Peyer's patch (tissue), 4 donors: ENCODE measurements around the gene EPB41L4B.
"Not testable (repeated sequence)": the region's sequence is repeated elsewhere in the genome, so short reads cannot be mapped to it uniquely, and the experiment has no call there.

Experiments
- POLR2A ChIP-seq, 2 donors: fragments of 450-650 bp; IDR thresholded peaks; one replicate each; pipeline ENCODE4 v1.5.1; 2017; ENCODE audit warnings: antibody characterized with exemption in 2 of 2, mild to moderate bottlenecking in 2 of 2, moderate library complexity in 2 of 2
- TF ChIP-seq, protein P1 (sequence below), 6 experiments: fragments of 450-650 bp in 4 of 6; fragments of 200-600 bp in 2 of 6; sonication (generic) in 1 of 6; IDR thresholded peaks; one replicate each; pipeline ENCODE4 v1.5.1; 2017 to 2019; ENCODE audit warnings: antibody characterized with exemption in 6 of 6, mild to moderate bottlenecking in 3 of 6, moderate library complexity in 1 of 6

DNA sequence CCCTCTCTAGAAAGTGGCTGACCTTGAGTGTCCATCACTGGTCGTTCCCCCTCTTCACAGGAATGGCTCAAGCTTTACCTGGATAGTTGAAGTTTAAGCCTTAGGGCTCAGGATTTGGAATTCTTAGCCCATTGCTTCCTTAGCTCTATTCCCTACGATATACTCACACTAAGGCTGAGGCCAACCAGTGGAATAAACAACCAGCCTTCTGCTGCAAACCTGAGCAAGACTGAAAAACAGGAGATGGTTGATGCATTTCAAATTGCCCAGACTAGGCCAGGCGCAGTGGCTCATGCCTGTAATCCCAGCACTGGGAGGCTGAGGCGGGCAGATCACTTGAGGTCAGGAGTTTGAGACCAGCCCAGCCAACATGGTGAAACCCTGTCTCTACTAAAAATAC is 194.2 kb downstream of the EPB41L4B start:
- TF ChIP-seq, protein P1, sequence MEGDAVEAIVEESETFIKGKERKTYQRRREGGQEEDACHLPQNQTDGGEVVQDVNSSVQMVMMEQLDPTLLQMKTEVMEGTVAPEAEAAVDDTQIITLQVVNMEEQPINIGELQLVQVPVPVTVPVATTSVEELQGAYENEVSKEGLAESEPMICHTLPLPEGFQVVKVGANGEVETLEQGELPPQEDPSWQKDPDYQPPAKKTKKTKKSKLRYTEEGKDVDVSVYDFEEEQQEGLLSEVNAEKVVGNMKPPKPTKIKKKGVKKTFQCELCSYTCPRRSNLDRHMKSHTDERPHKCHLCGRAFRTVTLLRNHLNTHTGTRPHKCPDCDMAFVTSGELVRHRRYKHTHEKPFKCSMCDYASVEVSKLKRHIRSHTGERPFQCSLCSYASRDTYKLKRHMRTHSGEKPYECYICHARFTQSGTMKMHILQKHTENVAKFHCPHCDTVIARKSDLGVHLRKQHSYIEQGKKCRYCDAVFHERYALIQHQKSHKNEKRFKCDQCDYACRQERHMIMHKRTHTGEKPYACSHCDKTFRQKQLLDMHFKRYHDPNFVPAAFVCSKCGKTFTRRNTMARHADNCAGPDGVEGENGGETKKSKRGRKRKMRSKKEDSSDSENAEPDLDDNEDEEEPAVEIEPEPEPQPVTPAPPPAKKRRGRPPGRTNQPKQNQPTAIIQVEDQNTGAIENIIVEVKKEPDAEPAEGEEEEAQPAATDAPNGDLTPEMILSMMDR (IDR thresholded peaks at IDR 0.05), result not testable (repeated sequence)
- TF ChIP-seq POLR2A (IDR thresholded peaks at IDR 0.05), result not testable (repeated sequence)
